GM12874 (cell line): ENCODE results near the gene ALDH1B1.

ENCODE experiments used
- CTCF ChIP-seq: IDR thresholded peaks from 2 replicates; pipeline ENCODE4 v1.5.1; 2011; ENCODE audit warnings: low read depth, mild to moderate bottlenecking, control low read depth, low read length, moderate library complexity; ENCODE audit not compliant: insufficient read depth

The ALDH1B1 gene

DNA sequence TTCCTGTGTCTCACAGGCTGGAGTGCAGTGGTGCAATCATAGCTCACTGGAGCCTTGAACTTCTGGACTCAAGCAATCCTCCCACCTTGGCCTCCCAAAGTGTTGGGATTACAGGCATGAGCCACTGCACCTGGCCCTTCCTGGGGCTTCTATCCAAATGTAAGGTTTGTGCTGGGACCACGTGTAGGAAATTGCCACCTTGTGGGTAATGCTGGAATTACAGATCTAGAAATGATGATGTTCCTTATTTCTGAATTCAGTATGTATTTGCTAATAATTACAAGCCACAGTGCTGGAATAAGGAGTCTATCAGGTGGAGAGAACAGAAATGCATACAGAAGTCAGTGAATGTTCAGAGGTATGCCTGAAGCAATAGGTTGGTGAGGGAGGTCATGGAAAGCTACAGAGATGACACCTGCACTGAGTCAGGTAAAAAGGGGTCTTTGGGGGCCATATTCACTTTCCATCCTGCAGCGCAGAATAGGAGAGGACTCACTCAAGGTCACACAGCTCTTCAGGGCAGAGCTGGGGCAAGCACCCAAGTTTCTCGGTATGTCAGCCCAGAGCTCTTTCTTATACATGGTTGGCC, 40.5 kb downstream of the ALDH1B1 start:
- TF ChIP-seq CTCF, result peak; percentile 44; the same call in 1 of the 2 replicates

DNA sequence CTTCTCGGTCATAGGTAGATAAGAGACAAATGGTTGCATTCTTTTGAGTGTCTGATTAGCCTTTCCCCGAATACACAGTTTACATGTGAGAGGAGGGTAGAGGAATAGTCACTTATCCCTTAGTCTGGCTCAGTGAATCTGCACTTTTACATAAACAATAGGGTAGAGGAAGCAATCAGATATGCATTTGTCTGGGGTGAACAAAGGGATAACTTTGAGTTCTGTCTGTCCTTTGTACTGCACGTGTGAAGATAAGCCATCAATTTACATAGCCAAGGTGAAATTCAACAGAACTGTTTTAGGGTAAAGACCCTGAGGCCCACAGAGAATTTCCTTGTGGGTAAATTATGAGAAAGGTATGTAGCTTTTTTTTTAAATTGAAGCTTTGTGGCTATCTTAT, 41.9 kb downstream of the ALDH1B1 start:
- no peak for TF ChIP-seq CTCF

- TF ChIP-seq CTCF, result no peak
Observed at GRCh38 chr9:38434853-38435252, 42.4 kb downstream of the ALDH1B1 start.

GRCh38 chr9:38435521-38435920, 43.0 kb downstream of the ALDH1B1 start:
- no peak for TF ChIP-seq CTCF

GRCh38 chr9:38436708-38437107, 44.2 kb downstream of the ALDH1B1 start:
- TF ChIP-seq CTCF, result no peak

- TF ChIP-seq CTCF, result no peak
Observed at GRCh38 chr9:38437193-38437823, 44.8 kb downstream of the ALDH1B1 start.

- no peak for TF ChIP-seq CTCF
Observed at GRCh38 chr9:38439291-38439915, 46.9 kb downstream of the ALDH1B1 start.
